Caco-2 (cell line): ENCODE measurements around the gene FARP1. TPM values are rescaled to one million over a fixed set of nuclear protein-coding genes. Genes with fewer than 3 reads are reported as not detected.
A peak's percentile ranks its signal among the peaks of the same experiment; 100 is the strongest.

Experiments
- BruUV-seq: library from RNA; stranded (reverse); fragments of 400-500 nt; replicated peaks from 2 replicates; lab custom pipeline; 2021; lab: Mats Ljungman, UMichigan
- CTCF ChIA-PET: fragments of 300-600 bp; sonication (Branson Sonifier 250); formaldehyde crosslinking; loops from one replicate; lab custom pipeline; 2022; ENCODE audit warnings: antibody characterized with exemption; lab: Charles Lee
- POLR2A ChIA-PET: fragments of 300-600 bp; sonication (Branson Sonifier 250); formaldehyde crosslinking; loops from one replicate; lab custom pipeline; 2022; ENCODE audit warnings: antibody characterized with exemption; lab: Charles Lee
- DNase-seq, 2 experiments: peaks; one replicate each; pipeline versions ENCODE4 v3.0.0 to v3.0.0-alpha.2; 2020 to 2022
- H3K27me3 ChIP-seq: replicated peaks from 2 replicates; pipeline ENCODE4 v1.6.0; 2011; ENCODE audit warnings: low read length; ENCODE audit not compliant: control insufficient read depth, insufficient read depth
- H3K36me3 ChIP-seq: 2 replicates; pipeline ENCODE4 v1.5.1; 2011; ENCODE audit warnings: low read length; ENCODE audit not compliant: control insufficient read depth, insufficient read depth
- H3K4me1 ChIP-seq: fragments of 250-450 bp; sonication (Bioruptor Pico); 2 replicates; pipeline ENCODE4 v1.5.1; 2020; ENCODE audit warnings: mild to moderate bottlenecking
- H3K4me3 ChIP-seq: 2 replicates; pipeline ENCODE4 v1.5.1; 2011; ENCODE audit warnings: low read depth, mild to moderate bottlenecking, control low read depth, low read length
- H3K9me3 ChIP-seq: fragments of 250-450 bp; sonication (Bioruptor Pico); 2 replicates; pipeline ENCODE4 v1.5.1; 2020; ENCODE audit warnings: mild to moderate bottlenecking, moderate library complexity
- H3K27ac Mint-ChIP-seq: one replicate; pipeline ENCODE4 v1.8.0; 2022; ENCODE audit warnings: mixed read lengths; ENCODE audit not compliant: unreplicated experiment
- H3K27me3 Mint-ChIP-seq: one replicate; pipeline ENCODE4 v1.8.0; 2022; ENCODE audit warnings: mixed read lengths; ENCODE audit not compliant: insufficient read depth, unreplicated experiment
- H3K36me3 Mint-ChIP-seq: one replicate; pipeline ENCODE4 v1.8.0; 2022; ENCODE audit warnings: mild to moderate bottlenecking, mixed read lengths; ENCODE audit not compliant: insufficient read depth, unreplicated experiment
- H3K4me1 Mint-ChIP-seq: one replicate; pipeline ENCODE4 v1.8.0; 2022; ENCODE audit warnings: low read depth, mixed read lengths; ENCODE audit not compliant: unreplicated experiment
- H3K4me3 Mint-ChIP-seq: one replicate; pipeline ENCODE4 v1.8.0; 2022; ENCODE audit warnings: mild to moderate bottlenecking, moderate library complexity, mixed read lengths; ENCODE audit not compliant: unreplicated experiment
- H3K9me3 Mint-ChIP-seq: one replicate; pipeline ENCODE4 v1.8.0; 2022; ENCODE audit warnings: mixed read lengths; ENCODE audit not compliant: unreplicated experiment
- CTCF ChIP-seq, 2 experiments: fragments of 200-600 bp in 1 of 2; IDR thresholded peaks; 1 replicate in 1 of 2; 2 replicates in 1 of 2; pipeline versions ENCODE4 v1.5.1 to v1.8.0; 2011 to 2022; ENCODE audit warnings: antibody characterized with exemption in 1 of 2, control low read depth in 1 of 2, inconsistent platforms in 1 of 2, low read depth in 1 of 2, low read length in 1 of 2, mild to moderate bottlenecking in 1 of 2, moderate library complexity in 1 of 2; ENCODE audit not compliant: insufficient read depth in 1 of 2, severe bottlenecking in 1 of 2, unreplicated experiment in 1 of 2
- intact Hi-C: fragments of 100-400 bp; cut with micrococcal nuclease; formaldehyde crosslinking; loops from one replicate; pipeline ENCODE4 v1.10.0; 2022; ENCODE audit not compliant: unreplicated experiment
- total RNA-seq: library from RNA; stranded (reverse); gene quantifications from 2 replicates; pipeline ENCODE4 v1.2.3, GENCODE V29; 2022

FARP1 gene
- total RNA-seq, 1 experiment from 2014 or later, result 189 TPM

GRCh38 chr13:98278068-98278724 is 135.3 kb downstream of the FARP1 start:
- Histone ChIP-seq H3K27me3 (no peaks in the 10 kb centered on the region), H3K36me3 (no peaks in the 10 kb centered on the region), H3K9me3 (no peaks in the 10 kb centered on the region), H3K4me1 (peaks cover 48% of the 10 kb centered on the region), H3K4me3 (no peak overlapping the region)
- no peak overlapping the region for H3K4me3 Mint-ChIP-seq
- TF ChIP-seq CTCF (IDR thresholded peaks at IDR 0.05; ENCODE audit: insufficient read depth in 1 of 2, low read depth in 1 of 2, low read length in 1 of 2, severe bottlenecking in 1 of 2, unreplicated experiment in 1 of 2), result no peak
- ChIA-PET CTCF (no interaction called here), POLR2A (no interaction called here)
- no peaks in the 10 kb centered on the region for H3K9me3 Mint-ChIP-seq
- no peak for DNase-seq
- H3K27ac Mint-ChIP-seq, result peak overlapping the region; percentile 10
- no peaks in the 10 kb centered on the region for H3K27me3 Mint-ChIP-seq
- H3K4me1 Mint-ChIP-seq, result peaks cover 43% of the 10 kb centered on the region
- no TSS peak for BruUV-seq
- peaks cover 12% of the 10 kb centered on the region for H3K36me3 Mint-ChIP-seq
- intact Hi-C loops, result no loop called here

- Mint-ChIP-seq H3K36me3 (peaks cover 7% of the 10 kb centered on the region), H3K27me3 (no peaks in the 10 kb centered on the region), H3K4me3 (no peak overlapping the region), H3K9me3 (no peaks in the 10 kb centered on the region), H3K4me1 (peaks cover 34% of the 10 kb centered on the region), H3K27ac (peak overlapping the region; percentile 69)
- Histone ChIP-seq H3K27me3 (no peaks in the 10 kb centered on the region), H3K4me1 (peaks cover 34% of the 10 kb centered on the region), H3K9me3 (no peaks in the 10 kb centered on the region), H3K4me3 (no peak overlapping the region), H3K36me3 (no peaks in the 10 kb centered on the region)
- no peak for TF ChIP-seq CTCF (IDR thresholded peaks at IDR 0.05; ENCODE audit: insufficient read depth in 1 of 2, low read depth in 1 of 2, low read length in 1 of 2, severe bottlenecking in 1 of 2, unreplicated experiment in 1 of 2)
- POLR2A ChIA-PET, result no interaction called here
- DNase-seq, result no peak
- no TSS peak for BruUV-seq
- CTCF ChIA-PET, result no interaction called here
- intact Hi-C loops, result no loop called here
Measured at GRCh38 chr13:98279473-98280175, 136.7 kb downstream of the FARP1 start.

GRCh38 chr13:98280176-98280510 is 137.2 kb downstream of the FARP1 start:
- no TSS peak for BruUV-seq
- intact Hi-C loops, result no loop called here
- H3K27me3 Mint-ChIP-seq, result no peaks in the 10 kb centered on the region
- H3K36me3 Mint-ChIP-seq, result peaks cover 7% of the 10 kb centered on the region
- no peaks in the 10 kb centered on the region for H3K36me3 ChIP-seq
- no peaks in the 10 kb centered on the region for H3K27me3 ChIP-seq
- TF ChIP-seq CTCF (IDR thresholded peaks at IDR 0.05; ENCODE audit: insufficient read depth in 1 of 2, low read depth in 1 of 2, low read length in 1 of 2, severe bottlenecking in 1 of 2, unreplicated experiment in 1 of 2), result no peak
- POLR2A ChIA-PET, result interaction anchor here (0.6 kb wide), 1 partner anchor 38 kb away, joined by 3 read pairs; no protein-coding TSS in a partner anchor
- DNase-seq, result no peak
- no peaks in the 10 kb centered on the region for H3K9me3 ChIP-seq
- no peak overlapping the region for H3K4me3 ChIP-seq
- H3K27ac Mint-ChIP-seq, result peak overlapping the region; percentile 69
- CTCF ChIA-PET, result no interaction called here
- H3K4me1 ChIP-seq, result peaks cover 28% of the 10 kb centered on the region
- no peaks in the 10 kb centered on the region for H3K9me3 Mint-ChIP-seq
- H3K4me3 Mint-ChIP-seq, result no peak overlapping the region
- H3K4me1 Mint-ChIP-seq, result peaks cover 30% of the 10 kb centered on the region
